AG10803 (cell line): ENCODE measurements around the gene GABPB2.

ENCODE experiments used
- DNase-seq: peaks from one replicate; pipeline ENCODE4 v3.0.0; 2010; ENCODE audit warnings: low read depth
- H3K4me3 ChIP-seq: 2 replicates; pipeline ENCODE4 v1.5.1; 2011; ENCODE audit warnings: mild to moderate bottlenecking, low read length, control low read depth
- TF ChIP-seq, protein P1 (sequence below): conservative IDR thresholded peaks from 2 replicates; pipeline ENCODE4 v1.5.1; 2011; ENCODE audit warnings: mild to moderate bottlenecking, low read length, control low read depth, inconsistent platforms

GABPB2 gene

GRCh38 chr1:151050051-151050688 lies 20.4 kb upstream of the GABPB2 start:
- no peak overlapping the region for H3K4me3 ChIP-seq
- no peak for DNase-seq
- TF ChIP-seq, protein P1, sequence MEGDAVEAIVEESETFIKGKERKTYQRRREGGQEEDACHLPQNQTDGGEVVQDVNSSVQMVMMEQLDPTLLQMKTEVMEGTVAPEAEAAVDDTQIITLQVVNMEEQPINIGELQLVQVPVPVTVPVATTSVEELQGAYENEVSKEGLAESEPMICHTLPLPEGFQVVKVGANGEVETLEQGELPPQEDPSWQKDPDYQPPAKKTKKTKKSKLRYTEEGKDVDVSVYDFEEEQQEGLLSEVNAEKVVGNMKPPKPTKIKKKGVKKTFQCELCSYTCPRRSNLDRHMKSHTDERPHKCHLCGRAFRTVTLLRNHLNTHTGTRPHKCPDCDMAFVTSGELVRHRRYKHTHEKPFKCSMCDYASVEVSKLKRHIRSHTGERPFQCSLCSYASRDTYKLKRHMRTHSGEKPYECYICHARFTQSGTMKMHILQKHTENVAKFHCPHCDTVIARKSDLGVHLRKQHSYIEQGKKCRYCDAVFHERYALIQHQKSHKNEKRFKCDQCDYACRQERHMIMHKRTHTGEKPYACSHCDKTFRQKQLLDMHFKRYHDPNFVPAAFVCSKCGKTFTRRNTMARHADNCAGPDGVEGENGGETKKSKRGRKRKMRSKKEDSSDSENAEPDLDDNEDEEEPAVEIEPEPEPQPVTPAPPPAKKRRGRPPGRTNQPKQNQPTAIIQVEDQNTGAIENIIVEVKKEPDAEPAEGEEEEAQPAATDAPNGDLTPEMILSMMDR = no peak

- no peak overlapping the region for H3K4me3 ChIP-seq
- TF ChIP-seq, protein P1 = no peak
- no peak for DNase-seq
Measured at GRCh38 chr1:151051356-151052009, 19.1 kb upstream of the GABPB2 start.

- H3K4me3 ChIP-seq = no peak overlapping the region
- TF ChIP-seq, protein P1 = no peak
- no peak for DNase-seq
Measured at GRCh38 chr1:151054971-151055547, 15.5 kb upstream of the GABPB2 start.

GRCh38 chr1:151055581-151055980 lies 15.0 kb upstream of the GABPB2 start:
- no peak overlapping the region for H3K4me3 ChIP-seq
- DNase-seq = no peak
- TF ChIP-seq, protein P1 = no peak

- TF ChIP-seq, protein P1 = no peak
- DNase-seq = no peak
- H3K4me3 ChIP-seq = no peak overlapping the region; the same call in 1 of the 2 replicates
Measured at GRCh38 chr1:151056149-151056548, 14.4 kb upstream of the GABPB2 start.

GRCh38 chr1:151058692-151059091 lies 11.9 kb upstream of the GABPB2 start:
- DNase-seq = peak; percentile 15
- TF ChIP-seq, protein P1 = no peak
- peak overlapping the region; percentile 95 for H3K4me3 ChIP-seq
